ENCODE measurements around the gene NTN5. TPM values are rescaled to one million over a fixed set of nuclear protein-coding genes. Genes with fewer than 3 reads are reported as not detected.

NTN5 gene
- total and polyA plus RNA-seq, 10 of the 15 experiments (the other 5 are each of a cell fraction or from before 2014, with no cell fraction given) = 0.07 to 0.22 TPM; not detected in 8

- TF ChIP-seq ZBTB40 (IDR thresholded peaks at IDR 0.05; ENCODE audit: borderline replicate concordance) = no peak
- TF ChIP-seq BCLAF1 (IDR thresholded peaks at IDR 0.05) = no peak
- TF ChIP-seq CREB1 (IDR thresholded peaks at IDR 0.05; ENCODE audit: low read depth) = peak; percentile 20; the same call in 1 of the 2 replicates
- no peak for TF ChIP-seq SMC3 (IDR thresholded peaks at IDR 0.05; ENCODE audit: borderline replicate concordance, low read length)
- TF ChIP-seq POLR2AphosphoS5 (IDR thresholded peaks at IDR 0.05; ENCODE audit: low read length) = no peak; the same call in none of the 2 replicates
- TF ChIP-seq DPF2 (IDR thresholded peaks at IDR 0.05) = no peak
- TF ChIP-seq WRNIP1 (IDR thresholded peaks at IDR 0.05; ENCODE audit: borderline replicate concordance, low read depth, low read length) = no peak
- no peak for TF ChIP-seq CBX3 (IDR thresholded peaks at IDR 0.05; ENCODE audit: borderline replicate concordance, low read depth)
- no peak for TF ChIP-seq ZNF217 (IDR thresholded peaks at IDR 0.05)
- TF ChIP-seq, protein P1, sequence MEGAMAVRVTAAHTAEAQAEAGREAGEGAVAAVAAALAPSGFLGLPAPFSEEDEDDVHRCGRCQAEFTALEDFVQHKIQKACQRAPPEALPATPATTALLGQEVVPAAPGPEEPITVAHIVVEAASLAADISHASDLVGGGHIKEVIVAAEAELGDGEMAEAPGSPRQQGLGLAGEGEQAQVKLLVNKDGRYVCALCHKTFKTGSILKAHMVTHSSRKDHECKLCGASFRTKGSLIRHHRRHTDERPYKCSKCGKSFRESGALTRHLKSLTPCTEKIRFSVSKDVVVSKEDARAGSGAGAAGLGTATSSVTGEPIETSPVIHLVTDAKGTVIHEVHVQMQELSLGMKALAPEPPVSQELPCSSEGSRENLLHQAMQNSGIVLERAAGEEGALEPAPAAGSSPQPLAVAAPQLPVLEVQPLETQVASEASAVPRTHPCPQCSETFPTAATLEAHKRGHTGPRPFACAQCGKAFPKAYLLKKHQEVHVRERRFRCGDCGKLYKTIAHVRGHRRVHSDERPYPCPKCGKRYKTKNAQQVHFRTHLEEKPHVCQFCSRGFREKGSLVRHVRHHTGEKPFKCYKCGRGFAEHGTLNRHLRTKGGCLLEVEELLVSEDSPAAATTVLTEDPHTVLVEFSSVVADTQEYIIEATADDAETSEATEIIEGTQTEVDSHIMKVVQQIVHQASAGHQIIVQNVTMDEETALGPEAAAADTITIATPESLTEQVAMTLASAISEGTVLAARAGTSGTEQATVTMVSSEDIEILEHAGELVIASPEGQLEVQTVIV (IDR thresholded peaks at IDR 0.05; ENCODE audit: borderline replicate concordance, partially characterized antibody) = no peak
- no peak for TF ChIP-seq HDAC2 (IDR thresholded peaks at IDR 0.05)
- no peak for TF ChIP-seq KLF5 (IDR thresholded peaks at IDR 0.05; ENCODE audit: partially characterized antibody)
- TF ChIP-seq ZSCAN29 (IDR thresholded peaks at IDR 0.05) = no peak
- TF ChIP-seq SP1 (IDR thresholded peaks at IDR 0.05; ENCODE audit: low read depth, low read length) = no peak
- no peak for TF ChIP-seq USF1 (IDR thresholded peaks at IDR 0.05; ENCODE audit: borderline replicate concordance, extremely low read length, insufficient read depth, low read depth, low read length)
- TF ChIP-seq CHD2 (IDR thresholded peaks at IDR 0.05; ENCODE audit: borderline replicate concordance, low read depth, low read length) = no peak
- TF ChIP-seq POLR2AphosphoS2 (IDR thresholded peaks at IDR 0.05; ENCODE audit: low read depth, low read length) = peak; percentile 76
- TF ChIP-seq, protein P2, sequence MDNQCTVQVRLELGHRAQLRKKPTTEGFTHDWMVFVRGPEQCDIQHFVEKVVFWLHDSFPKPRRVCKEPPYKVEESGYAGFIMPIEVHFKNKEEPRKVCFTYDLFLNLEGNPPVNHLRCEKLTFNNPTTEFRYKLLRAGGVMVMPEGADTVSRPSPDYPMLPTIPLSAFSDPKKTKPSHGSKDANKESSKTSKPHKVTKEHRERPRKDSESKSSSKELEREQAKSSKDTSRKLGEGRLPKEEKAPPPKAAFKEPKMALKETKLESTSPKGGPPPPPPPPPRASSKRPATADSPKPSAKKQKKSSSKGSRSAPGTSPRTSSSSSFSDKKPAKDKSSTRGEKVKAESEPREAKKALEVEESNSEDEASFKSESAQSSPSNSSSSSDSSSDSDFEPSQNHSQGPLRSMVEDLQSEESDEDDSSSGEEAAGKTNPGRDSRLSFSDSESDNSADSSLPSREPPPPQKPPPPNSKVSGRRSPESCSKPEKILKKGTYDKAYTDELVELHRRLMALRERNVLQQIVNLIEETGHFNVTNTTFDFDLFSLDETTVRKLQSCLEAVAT (IDR thresholded peaks at IDR 0.05) = no peak
Measured at GRCh38 chr19:48614436-48615230, 58.2 kb downstream of the NTN5 start, which contains the start of gene FAM83E (continued).

All from GM12878 (cell line).